AG09309 (cell line): ENCODE measurements around the gene PAM16.
"Not testable (repeated sequence)": the region's sequence is repeated elsewhere in the genome, so short reads cannot be mapped to it uniquely, and the experiment has no call there.

ENCODE experiments used
- DNase-seq: peaks from one replicate; pipeline ENCODE4 v3.0.0-alpha.2; 2010; ENCODE audit warnings: low read depth
- H3K4me3 ChIP-seq: 2 replicates; pipeline ENCODE4 v1.5.1; 2011; ENCODE audit warnings: mild to moderate bottlenecking, low read depth, low read length, moderate library complexity; ENCODE audit not compliant: control insufficient read depth
- TF ChIP-seq, protein P1 (sequence below): IDR thresholded peaks from 2 replicates; pipeline ENCODE4 v1.5.1; 2011; ENCODE audit warnings: mild to moderate bottlenecking, low read depth, low read length, inconsistent platforms; ENCODE audit not compliant: insufficient read depth, control insufficient read depth; ENCODE audit errors: missing control alignments

PAM16 gene

DNA sequence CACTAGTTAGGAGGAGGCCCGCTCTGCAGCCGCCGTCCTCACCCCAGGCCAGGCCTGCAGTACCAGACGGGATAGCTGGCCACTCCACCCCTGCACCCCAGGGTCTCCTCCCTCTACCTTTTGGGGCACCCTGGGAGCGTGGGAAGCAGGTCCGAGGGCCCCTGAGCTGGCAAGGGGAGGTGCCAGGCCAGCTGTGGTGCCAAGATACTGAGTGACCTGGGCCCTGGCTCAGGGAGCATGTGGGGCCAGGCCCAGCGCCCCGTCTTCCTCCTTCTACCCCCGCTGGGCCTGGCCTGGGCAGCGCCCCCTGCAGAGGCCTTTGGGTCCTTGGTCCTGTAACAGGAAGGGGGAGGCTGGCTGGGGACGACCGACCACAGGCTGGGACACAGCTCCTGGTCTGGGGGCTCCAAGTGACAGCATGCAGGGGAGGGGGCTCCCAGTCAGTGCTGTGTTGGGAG is 13.0 kb downstream of the PAM16 start:
- DNase-seq, result no peak
- no peak overlapping the region for H3K4me3 ChIP-seq
- TF ChIP-seq, protein P1, sequence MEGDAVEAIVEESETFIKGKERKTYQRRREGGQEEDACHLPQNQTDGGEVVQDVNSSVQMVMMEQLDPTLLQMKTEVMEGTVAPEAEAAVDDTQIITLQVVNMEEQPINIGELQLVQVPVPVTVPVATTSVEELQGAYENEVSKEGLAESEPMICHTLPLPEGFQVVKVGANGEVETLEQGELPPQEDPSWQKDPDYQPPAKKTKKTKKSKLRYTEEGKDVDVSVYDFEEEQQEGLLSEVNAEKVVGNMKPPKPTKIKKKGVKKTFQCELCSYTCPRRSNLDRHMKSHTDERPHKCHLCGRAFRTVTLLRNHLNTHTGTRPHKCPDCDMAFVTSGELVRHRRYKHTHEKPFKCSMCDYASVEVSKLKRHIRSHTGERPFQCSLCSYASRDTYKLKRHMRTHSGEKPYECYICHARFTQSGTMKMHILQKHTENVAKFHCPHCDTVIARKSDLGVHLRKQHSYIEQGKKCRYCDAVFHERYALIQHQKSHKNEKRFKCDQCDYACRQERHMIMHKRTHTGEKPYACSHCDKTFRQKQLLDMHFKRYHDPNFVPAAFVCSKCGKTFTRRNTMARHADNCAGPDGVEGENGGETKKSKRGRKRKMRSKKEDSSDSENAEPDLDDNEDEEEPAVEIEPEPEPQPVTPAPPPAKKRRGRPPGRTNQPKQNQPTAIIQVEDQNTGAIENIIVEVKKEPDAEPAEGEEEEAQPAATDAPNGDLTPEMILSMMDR, result no peak

DNA sequence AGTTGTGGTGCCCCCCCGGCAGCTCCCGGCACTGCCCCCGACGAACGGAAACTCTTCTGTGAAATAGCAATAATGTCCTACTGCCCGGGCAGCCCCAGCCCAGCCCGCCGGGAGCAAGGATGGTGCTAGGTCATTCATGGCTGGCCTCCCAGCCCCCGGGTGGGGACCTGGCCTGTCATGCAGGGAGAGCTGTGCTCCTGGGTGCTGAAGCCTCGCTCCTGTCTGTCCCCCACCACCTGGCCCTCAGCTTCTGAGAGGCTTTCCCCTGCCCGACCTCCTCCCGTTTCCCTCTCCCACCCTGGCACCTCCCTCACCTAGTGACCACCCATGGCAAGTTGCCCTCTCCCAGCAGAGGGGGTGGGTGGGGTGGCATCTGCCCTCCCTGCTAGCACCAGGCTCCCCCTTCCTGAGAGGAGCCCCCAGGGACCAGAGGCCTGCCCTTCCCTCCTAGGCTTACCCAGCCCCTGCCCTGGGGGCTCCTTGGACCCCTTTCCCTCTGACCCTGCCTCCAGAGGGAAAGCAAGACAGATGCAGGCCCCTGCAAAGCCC is 13.5 kb downstream of the PAM16 start:
- H3K4me3 ChIP-seq, result no peak overlapping the region
- DNase-seq, result no peak
- TF ChIP-seq, protein P1, result no peak

DNA sequence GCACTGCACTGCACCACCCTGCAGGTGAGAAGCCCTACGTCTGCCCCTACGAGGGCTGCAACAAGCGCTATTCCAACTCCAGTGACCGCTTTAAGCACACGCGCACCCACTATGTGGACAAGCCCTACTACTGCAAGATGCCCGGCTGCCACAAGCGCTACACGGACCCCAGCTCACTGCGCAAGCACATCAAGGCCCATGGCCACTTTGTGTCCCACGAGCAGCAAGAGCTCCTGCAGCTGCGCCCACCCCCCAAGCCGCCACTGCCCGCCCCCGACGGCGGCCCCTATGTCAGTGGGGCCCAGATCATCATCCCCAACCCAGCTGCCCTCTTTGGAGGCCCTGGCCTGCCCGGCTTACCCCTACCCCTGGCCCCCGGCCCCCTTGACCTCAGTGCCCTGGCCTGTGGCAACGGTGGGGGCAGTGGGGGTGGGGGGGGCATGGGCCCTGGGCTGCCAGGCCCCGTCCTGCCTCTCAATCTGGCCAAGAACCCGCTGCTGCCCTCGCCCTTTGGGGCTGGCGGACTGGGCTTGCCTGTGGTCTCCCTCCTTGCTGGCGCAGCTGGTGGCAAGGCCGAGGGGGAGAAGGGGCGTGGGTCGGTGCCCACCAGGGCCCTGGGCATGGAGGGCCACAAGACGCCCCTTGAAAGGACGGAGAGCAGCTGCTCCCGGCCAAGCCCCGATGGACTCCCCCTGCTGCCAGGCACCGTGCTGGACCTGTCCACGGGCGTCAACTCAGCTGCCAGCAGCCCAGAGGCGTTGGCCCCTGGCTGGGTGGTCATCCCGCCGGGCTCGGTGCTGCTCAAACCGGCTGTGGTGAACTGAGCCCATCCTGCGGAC is 14.2 kb downstream of the PAM16 start:
- TF ChIP-seq, protein P1, result no peak
- DNase-seq, result no peak
- H3K4me3 ChIP-seq, result no peak overlapping the region

DNA sequence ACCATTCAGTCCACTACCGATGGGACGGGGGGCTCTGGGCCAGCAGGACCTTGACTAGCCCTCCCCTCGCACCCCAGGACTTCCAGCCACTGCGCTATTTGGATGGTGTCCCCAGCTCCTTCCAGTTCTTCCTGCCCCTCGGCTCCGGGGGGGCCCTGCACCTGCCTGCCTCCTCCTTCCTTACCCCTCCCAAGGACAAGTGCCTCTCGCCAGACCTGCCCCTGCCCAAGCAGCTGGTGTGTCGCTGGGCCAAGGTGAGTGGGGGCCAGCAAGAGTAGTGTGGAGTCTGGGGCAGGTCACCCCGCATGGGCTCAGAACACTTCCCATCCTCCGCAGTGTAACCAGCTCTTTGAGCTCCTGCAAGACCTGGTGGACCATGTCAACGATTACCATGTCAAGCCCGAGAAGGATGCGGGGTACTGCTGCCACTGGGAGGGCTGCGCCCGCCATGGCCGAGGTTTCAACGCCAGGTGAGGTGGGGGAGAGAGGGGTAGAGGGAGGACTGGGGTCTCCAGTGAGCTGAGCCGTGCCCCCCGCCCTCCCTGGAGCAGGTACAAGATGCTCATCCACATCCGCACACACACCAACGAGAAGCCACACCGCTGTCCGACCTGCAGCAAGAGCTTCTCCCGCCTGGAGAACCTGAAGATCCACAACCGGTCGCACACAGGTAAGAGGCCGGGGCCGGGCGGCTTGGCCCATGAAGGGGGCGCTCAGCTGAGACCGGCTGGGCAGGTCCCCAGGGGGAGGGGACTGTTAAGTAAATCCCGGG is 16.2 kb downstream of the PAM16 start:
- TF ChIP-seq, protein P1, result no peak

DNA sequence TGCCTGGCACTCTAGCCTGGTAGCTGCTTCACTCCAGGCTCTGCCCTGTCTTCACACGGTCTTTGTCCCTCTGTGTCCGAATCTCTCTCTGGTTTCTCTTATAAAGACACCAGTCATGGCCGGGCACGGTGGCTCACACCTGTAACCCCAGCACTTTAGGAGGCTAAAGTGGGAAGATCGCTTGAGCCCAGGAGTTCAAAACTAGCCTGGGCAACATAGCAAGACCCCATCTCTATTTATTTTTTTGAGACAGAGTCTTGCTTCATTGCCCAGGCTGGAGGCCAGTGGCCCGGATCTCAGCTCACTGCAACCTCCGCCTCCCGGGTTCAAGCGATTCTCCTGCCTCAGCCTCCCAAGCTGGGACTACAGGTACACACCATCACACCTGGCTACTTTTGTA is 17.4 kb downstream of the PAM16 start:
- H3K4me3 ChIP-seq, DNase-seq: not testable (repeated sequence)

More for the DNA sequence above, 16.2 kb downstream of the PAM16 start:
- no peak for DNase-seq
- H3K4me3 ChIP-seq, result no peak overlapping the region

DNA sequence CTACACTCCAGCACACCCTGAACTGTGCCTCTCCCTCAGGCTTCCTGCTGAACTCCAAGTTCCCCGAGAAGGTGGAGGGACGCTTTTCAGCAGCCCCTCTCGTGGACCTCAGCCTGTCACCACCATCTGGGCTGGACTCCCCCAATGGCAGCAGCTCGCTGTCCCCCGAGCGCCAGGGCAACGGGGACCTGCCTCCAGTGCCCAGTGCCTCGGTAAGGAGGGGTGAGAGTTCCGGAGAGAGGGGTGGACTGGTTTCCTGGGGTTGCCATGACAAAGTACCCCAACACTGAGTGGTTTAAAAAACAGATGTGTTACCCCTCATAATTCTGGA is 17.8 kb downstream of the PAM16 start:
- no peak overlapping the region for H3K4me3 ChIP-seq
- TF ChIP-seq, protein P1, result no peak
- DNase-seq, result no peak
